Endodermal cell (in vitro differentiated cells): ENCODE results near the gene RGS11. TPM values are rescaled to one million over a fixed set of nuclear protein-coding genes. Genes with fewer than 3 reads are reported as not detected.

ENCODE experiments used
- DNase-seq: peaks from one replicate; pipeline ENCODE4 v3.0.0-alpha.2; 2017
- H3K27ac ChIP-seq: 2 replicates; pipeline ENCODE4 v1.5.1; 2013; ENCODE audit warnings: mild to moderate bottlenecking, low read depth, low read length, moderate library complexity
- H3K27me3 ChIP-seq: 2 replicates; pipeline ENCODE4 v1.6.1; 2013; ENCODE audit warnings: mild to moderate bottlenecking, low read length, moderate library complexity; ENCODE audit not compliant: insufficient read depth, control insufficient read depth, poor library complexity, severe bottlenecking
- H3K36me3 ChIP-seq: 2 replicates; pipeline ENCODE4 v1.7.0; 2013; ENCODE audit warnings: mild to moderate bottlenecking, low read length, moderate library complexity; ENCODE audit not compliant: control insufficient read depth, insufficient read depth
- H3K4me1 ChIP-seq: one replicate; pipeline ENCODE4 v1.7.0; 2013; ENCODE audit warnings: low read length; ENCODE audit not compliant: control insufficient read depth, insufficient read depth
- H3K4me3 ChIP-seq: 2 replicates; pipeline ENCODE4 v1.5.1; 2013; ENCODE audit warnings: mild to moderate bottlenecking, low read length, moderate library complexity
- H3K9ac ChIP-seq: 2 replicates; pipeline ENCODE4 v1.6.1; 2013; ENCODE audit warnings: mild to moderate bottlenecking, low read length, moderate library complexity; ENCODE audit not compliant: poor library complexity, severe bottlenecking; ENCODE audit errors: extremely low read depth
- H3K9me3 ChIP-seq: 2 replicates; pipeline ENCODE4 v1.6.1; 2013; ENCODE audit warnings: mild to moderate bottlenecking, low read length, moderate library complexity; ENCODE audit not compliant: control insufficient read depth
- H3K27ac Mint-ChIP-seq: 2 replicates; pipeline ENCODE4 v1.8.0; 2020; ENCODE audit warnings: mixed read lengths
- H3K27me3 Mint-ChIP-seq: 2 replicates; pipeline ENCODE4 v1.8.0; 2021; ENCODE audit warnings: mild to moderate bottlenecking, mixed read lengths; ENCODE audit not compliant: insufficient read depth
- H3K36me3 Mint-ChIP-seq: 2 replicates; pipeline ENCODE4 v1.8.0; 2020; ENCODE audit warnings: low read depth, mixed read lengths
- H3K4me1 Mint-ChIP-seq: 2 replicates; pipeline ENCODE4 v1.8.0; 2020; ENCODE audit warnings: mixed read lengths
- H3K4me3 Mint-ChIP-seq: 2 replicates; pipeline ENCODE4 v1.8.0; 2020; ENCODE audit warnings: mild to moderate bottlenecking, moderate library complexity, mixed read lengths
- H3K9me3 Mint-ChIP-seq: 2 replicates; pipeline ENCODE4 v1.8.0; 2020; ENCODE audit warnings: mild to moderate bottlenecking, mixed read lengths
- WGBS, 2 experiments: methylation state at CpG; one replicate each; pipeline versions ENCODE4 v1.1.5 to v1.1.7; 2013; ENCODE audit warnings: missing lambda C conversion rate in 2 of 2, mixed read lengths in 1 of 2; ENCODE audit not compliant: insufficient coverage in 1 of 2, insufficient read length in 1 of 2; 5-methylcytosine and 5-hydroxymethylcytosine counted together
- total RNA-seq, 2 donors: library from RNA; stranded (reverse); fragmentation: NEBNext Ultra II Directional in 1 of 2; extraction: Animal tissue kit (Norgen Biotek cat#: 25700) in 1 of 2; gene quantifications; 2 replicates in 1 of 2; 3 replicates in 1 of 2; pipeline ENCODE4 v1.2.1, GENCODE V29; 2021
- TF ChIP-seq, protein P1 (sequence below): fragments of 200-600 bp; sonication (generic); conservative IDR thresholded peaks from 2 replicates; pipeline ENCODE4 v1.5.0; 2021; ENCODE audit warnings: antibody characterized with exemption, mild to moderate bottlenecking

The RGS11 gene
- total RNA-seq, 2 donors from 2014 or later = 2.0 to 7.8 TPM

GRCh38 chr16:285146-286055 is 9.7 kb upstream of the RGS11 start:
- WGBS, 2 experiments = 96 to 98% methylated on average over 15 to 32 of the region's 48 CpGs
- peaks cover 8% of the 10 kb centered on the region for H3K9me3 Mint-ChIP-seq
- TF ChIP-seq, protein P1, sequence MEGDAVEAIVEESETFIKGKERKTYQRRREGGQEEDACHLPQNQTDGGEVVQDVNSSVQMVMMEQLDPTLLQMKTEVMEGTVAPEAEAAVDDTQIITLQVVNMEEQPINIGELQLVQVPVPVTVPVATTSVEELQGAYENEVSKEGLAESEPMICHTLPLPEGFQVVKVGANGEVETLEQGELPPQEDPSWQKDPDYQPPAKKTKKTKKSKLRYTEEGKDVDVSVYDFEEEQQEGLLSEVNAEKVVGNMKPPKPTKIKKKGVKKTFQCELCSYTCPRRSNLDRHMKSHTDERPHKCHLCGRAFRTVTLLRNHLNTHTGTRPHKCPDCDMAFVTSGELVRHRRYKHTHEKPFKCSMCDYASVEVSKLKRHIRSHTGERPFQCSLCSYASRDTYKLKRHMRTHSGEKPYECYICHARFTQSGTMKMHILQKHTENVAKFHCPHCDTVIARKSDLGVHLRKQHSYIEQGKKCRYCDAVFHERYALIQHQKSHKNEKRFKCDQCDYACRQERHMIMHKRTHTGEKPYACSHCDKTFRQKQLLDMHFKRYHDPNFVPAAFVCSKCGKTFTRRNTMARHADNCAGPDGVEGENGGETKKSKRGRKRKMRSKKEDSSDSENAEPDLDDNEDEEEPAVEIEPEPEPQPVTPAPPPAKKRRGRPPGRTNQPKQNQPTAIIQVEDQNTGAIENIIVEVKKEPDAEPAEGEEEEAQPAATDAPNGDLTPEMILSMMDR = no peak

DNA sequence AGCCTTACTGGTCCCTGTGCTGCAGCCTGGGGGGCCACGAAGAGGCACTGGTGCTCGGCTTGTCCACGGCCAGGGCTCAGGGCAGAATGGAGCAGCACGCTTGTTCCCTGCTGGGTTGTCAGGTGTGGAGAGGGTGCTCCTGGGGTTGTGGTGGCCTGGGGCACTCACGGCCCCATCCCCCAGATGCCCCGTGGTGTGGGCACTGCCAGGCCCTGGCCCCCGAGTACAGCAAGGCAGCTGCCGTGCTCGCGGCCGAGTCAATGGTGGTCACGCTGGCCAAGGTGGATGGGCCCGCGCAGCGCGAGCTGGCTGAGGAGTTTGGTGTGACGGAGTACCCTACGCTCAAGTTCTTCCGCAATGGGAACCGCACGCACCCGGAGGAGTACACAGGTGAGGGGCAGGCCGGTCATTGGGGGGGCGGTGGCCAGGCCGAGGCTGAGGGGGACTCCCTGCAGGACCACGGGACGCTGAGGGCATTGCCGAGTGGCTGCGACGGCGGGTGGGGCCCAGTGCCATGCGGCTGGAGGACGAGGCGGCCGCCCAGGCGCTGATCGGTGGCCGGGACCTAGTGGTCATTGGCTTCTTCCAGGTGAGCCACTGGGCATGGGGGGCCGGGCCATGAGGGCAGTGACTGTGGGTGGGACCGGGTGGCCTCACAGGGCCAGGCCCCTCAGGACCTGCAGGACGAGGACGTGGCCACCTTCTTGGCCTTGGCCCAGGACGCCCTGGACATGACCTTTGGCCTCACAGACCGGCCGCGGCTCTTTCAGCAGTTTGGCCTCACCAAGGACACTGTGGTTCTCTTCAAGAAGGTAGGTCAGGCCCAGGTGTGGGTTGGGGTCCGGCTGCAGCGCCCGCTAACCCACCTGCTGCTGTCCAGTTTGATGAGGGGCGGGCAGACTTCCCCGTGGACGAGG is 8.7 kb upstream of the RGS11 start:
- TF ChIP-seq, protein P1 = no peak
- H3K27me3 Mint-ChIP-seq = no peaks in the 10 kb centered on the region
- H3K9me3 Mint-ChIP-seq = peaks cover 8% of the 10 kb centered on the region
- 95% methylated on average over 31 to 52 of the region's 52 CpGs for WGBS, 2 experiments
- no peaks in the 10 kb centered on the region for H3K9me3 ChIP-seq
- peak; percentile 49 for DNase-seq
- peaks cover 27% of the 10 kb centered on the region for H3K36me3 Mint-ChIP-seq
- H3K4me1 Mint-ChIP-seq = no peaks in the 10 kb centered on the region
- no peak overlapping the region for H3K4me3 ChIP-seq
- H3K27me3 ChIP-seq = no peaks in the 10 kb centered on the region
- H3K4me3 Mint-ChIP-seq = no peak overlapping the region
- H3K27ac Mint-ChIP-seq = no peak overlapping the region
- H3K27ac ChIP-seq = no peak overlapping the region
- H3K36me3 ChIP-seq = peaks cover 20% of the 10 kb centered on the region
- no peak overlapping the region for H3K9ac ChIP-seq
- peaks cover 3% of the 10 kb centered on the region for H3K4me1 ChIP-seq

More at GRCh38 chr16:285146-286055, 9.7 kb upstream of the RGS11 start:
- Histone ChIP-seq H3K27ac (no peak overlapping the region), H3K9ac (no peak overlapping the region), H3K27me3 (no peaks in the 10 kb centered on the region), H3K4me1 (peaks cover 3% of the 10 kb centered on the region), H3K4me3 (no peak overlapping the region), H3K9me3 (no peaks in the 10 kb centered on the region), H3K36me3 (peaks cover 20% of the 10 kb centered on the region)
- Mint-ChIP-seq H3K27me3 (no peaks in the 10 kb centered on the region), H3K27ac (no peak overlapping the region), H3K4me1 (no peaks in the 10 kb centered on the region), H3K4me3 (no peak overlapping the region), H3K36me3 (peaks cover 27% of the 10 kb centered on the region)
- peak; percentile 39 for DNase-seq

DNA sequence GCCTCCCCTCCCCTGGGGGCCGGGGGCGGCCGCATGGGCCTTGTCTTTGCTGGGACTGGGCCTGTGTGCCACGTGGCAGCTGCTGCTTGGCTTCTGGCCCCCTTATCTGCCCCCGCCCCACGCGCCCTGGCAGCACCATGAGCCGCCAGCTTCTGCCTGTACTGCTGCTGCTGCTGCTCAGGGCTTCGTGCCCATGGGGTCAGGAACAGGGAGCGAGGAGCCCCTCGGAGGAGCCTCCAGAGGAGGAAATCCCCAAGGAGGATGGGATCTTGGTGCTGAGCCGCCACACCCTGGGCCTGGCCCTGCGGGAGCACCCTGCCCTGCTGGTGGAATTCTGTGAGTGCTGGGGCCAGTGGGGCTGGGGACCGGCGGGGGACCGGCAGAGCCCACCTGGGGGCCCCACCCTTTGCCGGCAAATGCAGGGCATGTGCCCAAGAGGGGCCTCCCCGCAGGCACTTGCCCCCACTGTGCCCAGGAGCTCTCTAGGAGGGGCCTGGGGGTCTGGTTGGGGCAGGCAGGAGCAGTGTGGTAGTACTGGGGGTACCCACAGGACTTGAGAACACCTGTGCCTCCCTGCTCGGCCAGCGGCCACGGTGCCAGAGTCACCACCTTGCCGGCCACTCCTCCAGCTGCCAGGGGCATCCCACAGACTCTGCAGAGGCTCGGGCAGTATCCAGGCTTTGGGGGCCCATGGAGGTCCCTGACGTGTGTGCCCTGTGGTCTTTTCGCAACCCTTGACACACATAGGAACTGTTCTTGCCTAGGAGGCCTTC is 7.5 kb upstream of the RGS11 start, which contains the start of gene PDIA2:
TSS of gene PDIA2 (plus strand) at position 132 of the 773 bp plus-strand sequence. CDS start at position 138, 6 bp downstream.
- no peak for DNase-seq
- Histone ChIP-seq H3K36me3 (peaks cover 15% of the 10 kb centered on the region), H3K9me3 (no peaks in the 10 kb centered on the region), H3K9ac (no peak within 1 kb of the TSS), H3K4me3 (no peak within 1 kb of the TSS), H3K4me1 (peaks cover 3% of the 10 kb centered on the region), H3K27me3 (no peaks in the 10 kb centered on the region), H3K27ac (no peak within 1 kb of the TSS)
- H3K9me3 Mint-ChIP-seq = peaks cover 8% of the 10 kb centered on the region
- H3K27ac Mint-ChIP-seq = no peak within 1 kb of the TSS
- TF ChIP-seq, protein P1 = no peak
- 88 to 91% methylated on average over 13 to 25 of the region's 25 CpGs for WGBS, 2 experiments
- peaks cover 27% of the 10 kb centered on the region for H3K36me3 Mint-ChIP-seq
- peaks cover 1% of the 10 kb centered on the region for H3K27me3 Mint-ChIP-seq
- no peaks in the 10 kb centered on the region for H3K4me1 Mint-ChIP-seq
- H3K4me3 Mint-ChIP-seq = peak within 1 kb of the TSS; percentile 23
